Stimulated activated CD4-positive, alpha-beta T cell treated with anti-CD3 and anti-CD28 coated beads, TNF-alpha, amount 100 ng/mL, for 48 hours (primary cell): Measurements from ENCODE around the gene ZBTB8A.
"Not testable (repeated sequence)": the region's sequence is repeated elsewhere in the genome, so short reads cannot be mapped to it uniquely, and the experiment has no call there.

Experiments
- DNase-seq, 3 donors: peaks; one replicate each; pipeline ENCODE4 v3.0.0-alpha.2; 2020; ENCODE audit warnings: low read depth in 3 of 3

ZBTB8A gene

DNA sequence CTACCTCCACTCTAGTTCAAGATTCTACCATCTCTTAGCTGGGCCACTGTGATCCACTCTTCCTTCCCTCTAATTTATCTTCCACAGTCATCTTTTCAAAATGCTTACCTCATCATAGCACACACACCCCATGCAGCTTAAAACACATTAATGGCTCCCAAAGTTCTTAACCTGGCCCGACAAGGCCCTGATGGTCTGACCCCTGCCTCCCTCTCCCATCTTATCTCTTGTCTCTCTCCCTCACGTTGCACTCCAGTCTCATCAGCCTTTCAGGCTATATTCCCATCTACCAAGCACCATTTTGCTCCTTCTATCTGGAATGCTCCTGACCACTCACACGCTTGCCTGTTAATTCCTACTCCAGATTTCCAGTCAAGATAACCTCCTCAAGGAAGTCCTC, 2.5 kb upstream of the ZBTB8A start:
- DNase-seq = no peak

DNA sequence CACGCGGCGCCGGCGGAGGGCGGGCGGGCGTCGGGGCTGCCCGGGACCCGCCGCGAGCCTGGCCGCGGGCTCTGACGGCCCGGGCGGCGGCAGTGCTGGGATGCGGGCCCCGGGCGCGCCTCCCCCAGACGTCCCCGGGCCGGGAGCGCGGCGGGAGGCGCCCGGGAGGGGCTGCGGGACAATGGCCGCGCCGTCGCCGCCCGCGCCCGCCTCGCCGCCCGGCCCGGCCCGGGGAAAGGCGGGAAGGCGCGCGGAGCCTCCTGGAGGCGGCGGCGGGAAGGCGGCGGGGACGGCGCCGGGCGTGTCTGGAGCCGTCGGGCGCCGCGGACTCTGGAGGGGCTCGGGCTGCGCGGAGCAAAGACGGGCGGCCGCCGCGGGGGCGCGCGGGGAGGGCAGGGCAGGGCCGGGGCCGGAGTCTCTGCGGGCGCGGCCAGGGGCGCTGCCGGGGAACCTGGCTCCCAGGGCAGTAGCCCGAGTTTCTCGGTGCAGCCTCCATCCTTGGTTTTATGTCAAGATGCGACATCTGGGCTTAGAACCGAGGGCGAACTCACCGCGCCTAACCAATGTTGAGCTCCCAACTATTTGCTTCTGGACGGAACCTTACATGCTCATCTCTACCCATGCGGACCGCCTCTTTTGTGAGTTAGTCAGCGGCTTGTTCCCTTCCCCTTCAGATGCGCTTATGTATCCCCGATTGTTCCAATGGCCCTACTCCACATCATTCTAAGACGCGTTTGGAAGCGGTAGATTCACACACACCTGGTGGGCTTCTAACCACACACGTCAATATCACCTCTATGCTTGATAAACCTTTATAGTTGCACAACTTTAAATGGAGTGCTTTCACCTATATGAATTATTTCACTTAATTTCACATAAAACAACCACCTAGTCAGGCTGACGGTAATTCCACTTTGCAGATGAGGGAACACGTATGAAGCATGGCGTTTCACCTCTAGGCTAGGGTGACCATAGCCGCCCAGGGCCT, 651 bp downstream of the ZBTB8A start:
- DNase-seq = no peak

DNA sequence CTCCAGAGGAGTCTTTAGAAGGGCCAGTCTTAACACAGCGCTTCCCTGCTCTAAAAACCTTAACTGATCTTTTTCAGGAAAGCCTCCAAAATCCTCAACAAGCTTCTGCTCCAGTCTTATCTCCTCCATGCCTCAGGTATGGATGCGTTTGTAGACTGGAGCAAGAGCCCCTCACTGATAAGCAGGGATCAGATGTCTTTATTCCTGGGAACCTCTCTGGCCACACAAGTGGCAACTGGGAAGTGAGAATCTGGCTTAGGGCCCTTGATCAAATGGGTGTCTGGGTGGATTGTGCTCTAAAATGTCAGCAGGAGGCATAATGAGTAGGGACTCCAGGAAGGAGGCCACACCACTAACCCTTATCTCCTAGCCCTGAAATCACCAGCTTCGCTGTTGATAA, 1.4 kb downstream of the ZBTB8A start:
- no peak for DNase-seq

DNA sequence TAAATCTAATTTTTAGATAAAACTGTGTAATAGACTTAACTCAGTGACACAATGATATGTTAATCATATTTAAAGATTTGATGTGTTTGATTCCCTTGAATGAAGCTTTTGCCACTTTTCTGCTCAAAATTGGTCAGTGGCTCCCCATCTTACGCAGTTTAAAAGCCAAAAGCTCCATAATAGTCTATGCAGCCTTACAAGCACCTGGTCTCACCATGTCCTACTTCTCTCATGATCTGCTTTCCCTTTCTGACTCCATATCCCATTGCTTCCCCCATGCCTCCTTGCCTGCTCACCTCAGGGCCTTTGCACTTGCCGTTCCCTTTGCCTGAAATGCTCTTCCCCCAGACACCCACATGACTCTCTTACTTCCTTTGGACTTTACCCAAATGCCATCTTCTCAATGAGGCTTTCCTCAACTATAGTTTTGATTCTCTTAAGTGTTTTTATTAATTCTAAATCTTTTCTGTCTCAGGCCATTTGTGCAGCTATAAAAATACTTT, 1.9 kb downstream of the ZBTB8A start:
- DNase-seq = no peak

DNA sequence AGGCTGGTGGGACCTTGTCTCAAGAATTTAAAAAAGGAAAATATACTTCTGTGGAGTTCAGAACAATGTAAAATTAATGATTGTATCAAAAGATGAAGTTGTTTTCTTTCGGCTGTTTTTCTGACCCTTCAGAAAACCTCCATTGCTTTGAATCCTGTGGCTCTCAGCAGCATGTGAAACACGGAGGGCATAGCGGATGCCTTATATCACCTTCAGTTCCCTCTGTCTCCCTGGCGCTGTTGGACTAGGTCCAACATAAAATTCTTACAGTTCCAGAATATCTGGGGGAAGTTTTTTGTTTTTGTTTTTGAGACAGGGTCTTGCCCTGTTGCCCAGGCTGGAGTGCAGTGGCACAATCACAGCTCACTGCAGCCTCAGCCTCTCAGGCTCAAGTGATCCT, 7.4 kb downstream of the ZBTB8A start:
- DNase-seq = no peak

DNA sequence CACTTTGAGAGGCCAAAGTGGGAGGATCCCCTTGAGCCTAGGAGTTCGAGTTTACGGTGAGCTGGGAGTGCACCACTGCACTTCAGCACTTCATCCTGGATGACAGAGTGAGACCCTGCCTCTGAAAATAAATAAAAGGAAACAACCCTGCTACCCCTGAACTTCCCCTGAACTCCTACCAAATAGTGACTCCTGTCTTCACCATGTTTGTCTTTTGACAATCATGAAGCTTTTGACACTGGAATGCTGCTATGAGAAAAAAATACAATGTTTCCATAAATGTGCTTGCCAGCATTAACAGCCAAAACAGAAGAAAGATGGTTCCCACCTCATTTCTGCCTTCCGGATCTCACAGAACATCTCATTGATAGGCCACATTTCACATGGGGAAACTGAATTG, 10.4 kb downstream of the ZBTB8A start:
- DNase-seq = no peak

DNA sequence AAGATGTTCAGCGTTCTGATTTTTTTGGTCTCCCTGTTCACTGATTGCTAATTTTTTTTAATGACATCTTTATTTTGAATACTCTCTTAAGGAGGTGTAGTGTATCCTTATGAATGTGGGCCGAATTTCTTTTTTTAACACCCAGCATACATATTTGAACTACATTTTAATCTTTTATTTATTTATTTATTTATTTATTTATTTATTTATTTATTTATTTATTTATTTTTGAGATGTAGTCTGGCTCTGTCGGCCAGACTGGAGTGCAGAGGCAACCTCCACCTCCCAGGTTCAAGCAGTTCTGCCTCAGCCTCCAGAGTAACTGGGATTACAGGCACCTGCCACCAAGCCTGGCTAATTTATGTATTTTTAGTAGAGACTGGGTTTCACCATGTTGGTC, 15.1 kb downstream of the ZBTB8A start:
- DNase-seq = no peak

DNA sequence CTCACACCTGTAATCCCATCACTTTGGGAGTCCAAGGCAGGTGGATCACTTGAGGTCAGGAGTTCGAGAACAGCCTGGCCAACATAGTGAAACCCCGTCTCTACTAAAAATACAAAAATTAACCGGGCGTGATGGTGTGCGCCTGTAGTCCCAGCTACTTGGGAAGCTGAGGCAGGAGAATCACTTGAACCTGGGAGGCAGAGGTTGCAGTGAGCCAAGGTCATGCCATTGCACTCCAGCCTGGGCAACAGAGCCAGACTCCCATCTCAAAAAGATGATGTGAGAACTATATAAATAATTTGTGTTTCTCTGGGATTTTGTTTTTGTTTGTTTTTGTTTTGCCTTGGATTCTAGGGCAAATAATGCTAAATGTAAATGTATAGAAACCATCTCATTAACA, 17.8 kb downstream of the ZBTB8A start:
- not testable (repeated sequence) for DNase-seq

DNA sequence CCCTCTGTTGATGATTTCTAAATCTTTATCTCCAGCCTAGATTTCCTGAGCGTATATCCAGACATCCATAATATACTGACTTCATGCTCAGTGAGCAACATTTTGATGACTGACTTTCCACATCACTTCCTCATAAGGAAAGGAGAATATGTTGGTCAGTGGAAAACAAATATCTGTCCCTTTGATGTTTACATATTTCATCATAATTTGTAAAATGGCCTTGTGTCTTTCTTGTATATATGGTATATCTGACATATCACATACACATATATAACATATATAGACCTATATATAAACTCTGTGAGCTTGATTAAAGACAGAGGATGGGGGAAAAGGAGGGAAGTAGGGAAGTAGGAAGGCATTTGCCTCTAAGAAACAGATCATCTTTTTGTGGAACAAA, 18.6 kb downstream of the ZBTB8A start:
- DNase-seq = no peak

DNA sequence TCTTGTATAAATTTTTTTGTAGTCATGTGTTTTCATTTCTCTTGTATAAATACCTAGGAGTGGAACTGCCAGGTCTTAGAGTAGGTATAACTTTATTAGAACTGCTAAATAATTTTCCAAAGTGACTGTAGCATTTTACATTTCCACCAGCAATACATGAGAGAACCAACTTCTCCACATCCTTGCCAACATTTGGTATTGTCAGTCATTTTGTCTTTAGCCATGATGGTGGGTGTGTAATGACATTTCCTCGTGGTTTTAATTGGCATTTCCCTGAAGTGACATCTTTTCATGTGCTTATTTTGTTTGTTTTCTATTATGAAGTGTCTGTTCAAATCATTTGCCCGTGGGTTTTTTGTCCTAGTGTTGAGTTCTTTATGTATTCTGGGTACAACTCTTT, 29.7 kb downstream of the ZBTB8A start:
- no peak for DNase-seq

DNA sequence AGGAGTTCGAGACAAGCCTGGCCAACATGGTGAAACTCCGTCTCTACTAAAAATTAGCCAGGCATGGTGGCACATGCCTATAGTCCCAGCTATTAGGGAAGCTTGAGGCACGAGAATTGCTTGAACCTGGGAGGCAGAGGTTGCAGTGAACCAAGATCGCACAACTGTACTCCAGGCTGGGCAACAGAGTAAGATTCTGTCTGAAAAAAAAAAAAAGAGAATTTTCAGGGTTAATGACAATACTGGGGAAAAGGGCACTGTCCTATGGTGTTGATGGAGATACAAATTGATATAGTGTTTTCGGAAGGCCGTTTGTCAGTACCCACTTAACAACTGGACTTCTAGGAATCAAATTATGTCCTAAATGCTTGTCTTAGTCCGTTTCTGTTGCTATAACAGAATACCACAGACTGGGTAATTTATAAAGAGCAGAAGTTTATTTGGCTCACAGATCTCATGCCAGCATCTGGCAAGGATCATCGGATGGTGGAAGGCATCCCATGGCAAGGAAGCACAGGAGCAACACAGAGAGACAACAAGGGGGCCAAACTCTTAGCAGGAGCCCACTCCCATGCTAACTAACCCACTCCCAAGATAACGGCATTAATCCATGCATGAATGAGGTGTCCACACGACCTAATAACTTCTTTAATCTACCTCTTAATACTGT, 41.3 kb downstream of the ZBTB8A start:
- no peak for DNase-seq

DNA sequence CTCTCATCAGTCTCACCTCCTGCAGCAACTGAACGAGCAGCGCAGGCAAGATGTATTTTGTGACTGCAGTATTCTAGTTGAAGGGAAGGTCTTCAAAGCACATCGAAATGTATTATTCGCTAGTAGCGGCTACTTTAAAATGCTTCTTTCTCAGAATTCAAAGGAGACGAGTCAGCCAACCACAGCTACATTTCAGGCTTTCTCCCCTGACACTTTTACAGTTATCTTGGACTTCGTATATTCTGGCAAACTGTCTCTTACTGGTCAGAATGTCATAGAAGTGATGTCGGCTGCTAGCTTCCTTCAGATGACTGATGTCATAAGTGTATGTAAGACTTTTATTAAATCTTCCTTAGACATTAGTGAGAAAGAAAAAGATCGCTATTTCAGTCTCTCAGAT, 53.7 kb downstream of the ZBTB8A start:
- DNase-seq = no peak

DNA sequence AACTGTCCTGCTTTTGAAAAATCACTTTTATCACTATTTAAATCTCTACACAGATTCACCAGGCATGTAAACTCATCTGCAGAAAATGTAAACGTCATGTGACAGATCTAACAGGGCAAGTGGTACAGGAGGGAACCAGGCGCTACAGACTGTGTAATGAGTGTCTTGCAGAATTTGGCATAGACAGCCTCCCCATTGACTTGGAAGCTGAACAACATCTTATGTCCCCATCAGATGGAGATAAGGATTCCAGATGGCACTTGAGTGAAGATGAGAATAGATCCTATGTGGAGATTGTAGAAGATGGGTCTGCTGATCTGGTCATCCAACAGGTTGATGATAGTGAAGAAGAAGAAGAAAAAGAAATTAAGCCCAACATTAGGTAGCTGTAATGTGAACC, 60.8 kb downstream of the ZBTB8A start:
- DNase-seq = no peak

DNA sequence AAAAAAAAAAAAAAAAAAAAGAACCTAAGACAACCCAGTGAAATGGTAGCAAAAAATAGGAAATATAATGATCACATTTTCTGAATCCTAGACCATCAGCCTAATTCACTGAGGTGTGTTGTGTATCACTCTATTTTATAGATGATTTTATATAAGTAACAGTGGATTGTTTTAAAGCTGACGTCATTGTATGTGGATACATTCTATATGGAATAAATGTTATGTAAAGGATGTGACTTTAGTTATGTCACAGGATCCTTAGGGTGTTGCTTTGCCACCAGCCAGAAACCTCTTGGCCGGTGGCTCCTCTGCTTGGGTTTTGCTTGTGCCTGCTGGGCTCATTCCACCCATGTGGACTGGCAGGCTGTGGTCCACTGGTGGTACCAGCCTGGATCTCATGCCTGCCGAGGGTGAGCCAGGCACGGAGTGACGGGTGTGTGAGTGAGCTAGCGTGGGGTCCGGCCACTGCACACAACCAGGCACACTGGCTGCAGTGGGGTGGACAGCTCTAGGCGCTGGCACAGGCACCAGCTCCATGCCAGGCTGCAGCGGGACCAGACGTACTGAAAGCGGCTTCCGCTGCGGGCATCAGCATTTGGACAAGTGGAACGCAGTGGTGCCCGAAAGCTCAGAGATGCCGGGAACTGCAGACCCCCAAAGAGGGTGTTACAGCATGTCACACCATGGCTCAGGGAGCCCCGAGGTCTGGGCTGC, 66.6 kb downstream of the ZBTB8A start:
- DNase-seq = no peak

DNA sequence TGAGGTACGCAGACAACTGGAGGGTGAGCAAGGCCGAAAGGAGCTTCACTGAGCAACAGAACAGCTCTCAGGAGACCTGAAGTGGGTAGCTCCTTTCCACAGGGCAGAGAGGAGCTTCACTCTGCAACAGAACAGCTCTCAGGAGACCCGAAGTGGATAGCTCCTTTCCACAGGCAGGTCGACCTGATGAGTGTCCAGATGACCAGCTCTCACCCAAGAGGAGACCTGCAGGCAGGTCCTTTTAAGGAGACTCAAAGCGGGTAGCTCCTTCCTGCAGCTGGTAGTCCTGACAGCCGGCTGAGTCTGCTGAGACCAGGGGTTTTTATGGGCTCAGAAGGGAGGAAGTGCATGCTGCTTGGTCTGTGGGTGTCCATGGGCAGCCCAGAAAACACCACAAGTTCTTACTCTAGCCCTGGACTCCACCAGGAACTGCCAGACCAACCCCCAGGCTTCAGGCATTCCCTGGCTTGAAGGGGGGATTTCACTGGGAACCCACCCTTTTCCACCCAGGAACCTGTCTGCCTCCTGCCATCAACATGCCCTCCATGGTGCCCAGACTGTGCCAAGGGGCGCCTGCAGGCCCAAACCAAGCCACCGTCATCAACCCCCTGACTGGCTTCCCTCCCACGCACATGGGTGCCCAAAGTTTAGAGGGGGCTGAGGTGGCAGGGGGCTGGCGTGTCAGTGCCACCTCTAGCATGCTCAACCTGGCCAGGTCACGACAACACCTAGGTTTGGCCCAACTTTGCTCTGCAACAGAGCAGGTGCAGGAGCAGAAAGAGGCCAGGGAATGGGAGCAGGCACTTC, 67.5 kb downstream of the ZBTB8A start:
- no peak for DNase-seq

DNA sequence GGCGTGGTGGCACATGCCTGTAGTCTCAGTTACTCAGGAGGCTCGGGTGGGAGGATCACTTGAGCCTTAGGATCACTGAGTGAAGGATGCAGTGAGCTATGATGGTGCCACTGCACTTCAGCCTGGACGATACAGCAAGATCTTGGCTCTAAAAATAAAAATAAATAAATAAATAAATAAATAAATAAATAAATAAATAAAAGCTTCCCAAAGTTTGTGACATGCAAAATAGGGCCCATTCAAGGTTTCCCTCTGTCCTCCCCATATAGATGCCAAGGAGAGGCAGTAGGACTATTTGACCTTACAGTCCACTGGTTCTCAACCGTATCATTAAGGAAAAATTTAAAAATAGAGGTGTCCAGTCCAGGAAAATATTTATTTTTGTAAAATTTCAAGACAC, 70.0 kb downstream of the ZBTB8A start:
- DNase-seq = no peak

DNA sequence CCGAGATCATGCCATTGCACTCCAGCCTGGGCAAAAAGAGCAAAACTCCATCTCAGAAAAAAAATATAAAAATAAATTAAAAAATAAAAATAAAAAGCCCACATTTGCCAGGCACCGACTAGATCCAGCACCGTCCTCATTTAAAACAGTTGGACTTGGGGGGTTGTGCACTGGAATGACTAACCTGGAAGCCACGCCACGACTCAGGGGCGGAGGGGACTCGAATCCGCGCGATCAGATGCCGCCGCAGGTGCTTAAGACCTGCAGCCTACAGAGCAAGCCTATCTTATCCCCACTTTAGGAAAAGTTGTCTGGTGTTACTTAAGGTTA, 72.6 kb downstream of the ZBTB8A start:
- no peak for DNase-seq

DNA sequence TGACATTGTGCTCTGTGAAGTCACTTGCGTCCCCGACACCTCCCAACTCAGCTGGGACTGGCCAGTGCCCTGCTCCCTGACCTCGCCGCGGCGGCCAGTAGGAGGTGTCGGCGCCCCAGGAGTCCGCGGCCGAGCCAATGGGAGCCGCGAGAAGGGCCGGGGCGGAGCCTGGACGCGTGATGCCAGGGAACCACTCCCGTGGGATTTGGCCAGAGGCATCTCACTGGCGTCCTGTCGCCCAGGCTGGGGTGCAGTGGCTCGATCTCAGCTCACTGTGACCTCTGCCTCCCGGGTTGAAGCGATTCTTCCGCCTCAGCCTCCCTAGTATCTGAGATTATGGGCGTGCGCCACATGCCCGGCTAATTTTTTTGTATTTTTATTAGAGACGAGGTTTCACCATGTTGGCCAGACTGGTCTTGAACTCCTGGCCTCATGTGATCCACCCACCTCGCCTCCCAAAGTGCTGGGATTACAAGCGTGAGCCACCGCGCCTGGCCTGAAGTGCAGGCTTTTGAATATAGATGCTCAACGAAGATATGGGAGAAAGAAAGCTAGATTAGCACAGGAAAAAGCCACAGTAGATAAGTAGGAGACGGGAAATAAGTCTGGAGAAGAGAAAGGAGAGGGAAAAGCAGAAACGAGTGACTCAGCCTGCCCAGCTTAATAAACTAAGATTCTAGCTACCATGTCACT, 73.1 kb downstream of the ZBTB8A start:
- DNase-seq = peak; percentile 21 to 35 (median 24)

DNA sequence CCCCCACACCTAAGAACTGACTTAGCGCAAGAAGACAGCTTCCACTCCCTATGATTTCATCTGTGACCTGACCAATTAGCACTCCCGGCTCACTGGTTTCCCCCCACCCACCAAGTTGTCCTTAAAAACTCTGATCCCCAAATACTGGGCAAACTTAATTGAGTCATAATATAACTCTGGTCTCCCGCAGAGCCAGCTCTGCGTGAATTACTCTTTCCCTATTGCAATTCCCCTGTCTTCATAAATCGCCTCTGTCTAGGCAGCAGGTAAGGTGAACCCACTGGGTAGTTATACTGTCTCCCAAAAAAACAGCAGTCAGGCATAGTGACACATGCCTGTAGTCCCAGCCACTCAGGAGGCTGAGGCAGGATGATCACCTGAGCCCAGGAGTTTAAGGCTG, 74.2 kb downstream of the ZBTB8A start:
- DNase-seq = no peak

DNA sequence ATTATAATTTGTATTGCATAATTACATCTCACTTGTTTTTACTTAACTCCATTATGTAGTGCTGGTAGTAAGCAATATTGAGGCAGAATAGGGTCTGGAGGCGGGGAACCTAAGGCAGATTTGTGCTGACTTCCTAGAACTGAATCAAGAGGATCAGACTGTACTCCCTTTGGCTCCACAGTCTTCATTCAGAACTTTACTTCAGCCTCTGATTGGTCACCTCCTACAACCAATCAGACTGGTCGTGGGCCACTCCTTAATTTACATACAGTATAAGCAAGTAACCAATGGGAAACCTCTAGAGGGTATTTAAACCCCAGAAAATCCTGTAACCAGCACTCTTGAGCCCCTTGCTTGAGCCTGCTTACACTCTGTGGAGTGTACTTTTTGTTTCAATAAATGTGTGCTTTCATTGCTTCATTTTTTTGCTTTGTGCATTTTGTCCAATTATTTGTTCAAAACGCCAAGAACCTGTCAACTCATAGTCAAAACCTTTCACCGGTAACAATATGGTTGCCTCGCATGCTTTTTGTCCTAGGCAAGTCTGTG, 79.5 kb downstream of the ZBTB8A start:
- no peak for DNase-seq
